ENCODE measurements around the gene KIF5A. TPM values are rescaled to one million over a fixed set of nuclear protein-coding genes. Genes with fewer than 3 reads are reported as not detected.

The KIF5A gene
- total and polyA plus RNA-seq, 2 of the 13 experiments (the other 11 are each of a cell fraction or from before 2014, with no cell fraction given), result 1.6 to 11.9 TPM

GRCh38 chr12:57577981-57578758 is 28.3 kb downstream of the KIF5A start:
- DNase-seq (ENCODE audit: low spot score), result no peak
- Histone ChIP-seq H3K9ac (ENCODE audit: insufficient read depth, low read depth, low read length) (0 out of 2 replicates have a peak overlapping the region, but pooled peaks have one; percentile 72), H3K9me3 (ENCODE audit: low read length) (no peaks in the 10 kb centered on the region), H4K20me1 (ENCODE audit: insufficient read depth, low read length) (no peaks in the 10 kb centered on the region), H3K36me3 (replicated peaks in 1 of 2; ENCODE audit: control insufficient read depth in 1 of 2, insufficient read depth in 2 of 2, low read length in 2 of 2) (peaks cover 2 to 18% of the 10 kb centered on the region in 2 experiments; a peak in 3 of 5 replicates), H2AFZ (ENCODE audit: low read length) (no peak overlapping the region), H3K27me3 (ENCODE audit: control insufficient read depth in 1 of 2, insufficient read depth in 2 of 2, low read length in 2 of 2) (no peaks in the 10 kb centered on the region), H3K4me1 (ENCODE audit: insufficient read depth, low read length) (peaks cover 86% of the 10 kb centered on the region), H3K4me3 (replicated peaks in 1 of 3; ENCODE audit: insufficient read depth in 1 of 3, low read depth in 2 of 3, low read length in 3 of 3) (no peak overlapping the region; a peak in 1 of 6 replicates), H3K79me2 (ENCODE audit: insufficient read depth, low read length) (peaks cover 10% of the 10 kb centered on the region), H3K4me2 (ENCODE audit: low read depth, low read length) (peak overlapping the region; percentile 90; the same call in 1 of the 2 replicates), H3K27ac (ENCODE audit: extremely low read length, insufficient read depth, low read length) (peak overlapping the region; percentile 99)
- POLR2A ChIA-PET, result interaction anchor here (3.7 to 4.4 kb wide), 3 partner anchors 13 to 58 kb away, joined by 26 to 40 read pairs (median 35); partner anchors contain the start of genes DDIT3 and PIP4K2C
- no peak for ATAC-seq
- in situ Hi-C loops (cut with HindIII; ENCODE audit: extremely low pct_ligation_motif_present, low pct_unique_long_range_greater_than_20kb), result no loop called here
- BruUV-seq (replicated peaks), result no TSS peak
- WGBS (ENCODE audit: low lambda C conversion rate), result 96% methylated on average over 12 of the region's 12 CpGs
- no peak for FAIRE-seq
- intact Hi-C loops (cut with micrococcal nuclease; ENCODE audit: unreplicated experiment), result no loop called here
- CTCF ChIA-PET (ENCODE audit: low intra/inter-chr PET ratio, low total read pairs), result no interaction called here
- no peak for TF ChIP-seq JDP2 (CRISPR knock-in tag; IDR thresholded peaks at IDR 0.05; ENCODE audit: borderline replicate concordance)
- TF ChIP-seq RFX5 (IDR thresholded peaks at IDR 0.05; ENCODE audit: low read depth, low read length), result no peak
- TF ChIP-seq, protein P1, sequence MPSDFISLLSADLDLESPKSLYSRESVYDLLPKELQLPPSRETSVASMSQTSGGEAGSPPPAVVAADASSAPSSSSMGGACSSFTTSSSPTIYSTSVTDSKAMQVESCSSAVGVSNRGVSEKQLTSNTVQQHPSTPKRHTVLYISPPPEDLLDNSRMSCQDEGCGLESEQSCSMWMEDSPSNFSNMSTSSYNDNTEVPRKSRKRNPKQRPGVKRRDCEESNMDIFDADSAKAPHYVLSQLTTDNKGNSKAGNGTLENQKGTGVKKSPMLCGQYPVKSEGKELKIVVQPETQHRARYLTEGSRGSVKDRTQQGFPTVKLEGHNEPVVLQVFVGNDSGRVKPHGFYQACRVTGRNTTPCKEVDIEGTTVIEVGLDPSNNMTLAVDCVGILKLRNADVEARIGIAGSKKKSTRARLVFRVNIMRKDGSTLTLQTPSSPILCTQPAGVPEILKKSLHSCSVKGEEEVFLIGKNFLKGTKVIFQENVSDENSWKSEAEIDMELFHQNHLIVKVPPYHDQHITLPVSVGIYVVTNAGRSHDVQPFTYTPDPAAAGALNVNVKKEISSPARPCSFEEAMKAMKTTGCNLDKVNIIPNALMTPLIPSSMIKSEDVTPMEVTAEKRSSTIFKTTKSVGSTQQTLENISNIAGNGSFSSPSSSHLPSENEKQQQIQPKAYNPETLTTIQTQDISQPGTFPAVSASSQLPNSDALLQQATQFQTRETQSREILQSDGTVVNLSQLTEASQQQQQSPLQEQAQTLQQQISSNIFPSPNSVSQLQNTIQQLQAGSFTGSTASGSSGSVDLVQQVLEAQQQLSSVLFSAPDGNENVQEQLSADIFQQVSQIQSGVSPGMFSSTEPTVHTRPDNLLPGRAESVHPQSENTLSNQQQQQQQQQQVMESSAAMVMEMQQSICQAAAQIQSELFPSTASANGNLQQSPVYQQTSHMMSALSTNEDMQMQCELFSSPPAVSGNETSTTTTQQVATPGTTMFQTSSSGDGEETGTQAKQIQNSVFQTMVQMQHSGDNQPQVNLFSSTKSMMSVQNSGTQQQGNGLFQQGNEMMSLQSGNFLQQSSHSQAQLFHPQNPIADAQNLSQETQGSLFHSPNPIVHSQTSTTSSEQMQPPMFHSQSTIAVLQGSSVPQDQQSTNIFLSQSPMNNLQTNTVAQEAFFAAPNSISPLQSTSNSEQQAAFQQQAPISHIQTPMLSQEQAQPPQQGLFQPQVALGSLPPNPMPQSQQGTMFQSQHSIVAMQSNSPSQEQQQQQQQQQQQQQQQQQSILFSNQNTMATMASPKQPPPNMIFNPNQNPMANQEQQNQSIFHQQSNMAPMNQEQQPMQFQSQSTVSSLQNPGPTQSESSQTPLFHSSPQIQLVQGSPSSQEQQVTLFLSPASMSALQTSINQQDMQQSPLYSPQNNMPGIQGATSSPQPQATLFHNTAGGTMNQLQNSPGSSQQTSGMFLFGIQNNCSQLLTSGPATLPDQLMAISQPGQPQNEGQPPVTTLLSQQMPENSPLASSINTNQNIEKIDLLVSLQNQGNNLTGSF (CRISPR knock-in tag; IDR thresholded peaks at IDR 0.05), result no peak
- TF ChIP-seq, protein P2, sequence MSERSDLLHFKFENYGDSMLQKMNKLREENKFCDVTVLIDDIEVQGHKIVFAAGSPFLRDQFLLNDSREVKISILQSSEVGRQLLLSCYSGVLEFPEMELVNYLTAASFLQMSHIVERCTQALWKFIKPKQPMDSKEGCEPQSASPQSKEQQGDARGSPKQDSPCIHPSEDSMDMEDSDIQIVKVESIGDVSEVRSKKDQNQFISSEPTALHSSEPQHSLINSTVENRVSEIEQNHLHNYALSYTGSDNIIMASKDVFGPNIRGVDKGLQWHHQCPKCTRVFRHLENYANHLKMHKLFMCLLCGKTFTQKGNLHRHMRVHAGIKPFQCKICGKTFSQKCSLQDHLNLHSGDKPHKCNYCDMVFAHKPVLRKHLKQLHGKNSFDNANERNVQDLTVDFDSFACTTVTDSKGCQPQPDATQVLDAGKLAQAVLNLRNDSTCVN (CRISPR knock-in tag; IDR thresholded peaks at IDR 0.05; ENCODE audit: borderline replicate concordance), result no peak
- TF ChIP-seq, protein P3, sequence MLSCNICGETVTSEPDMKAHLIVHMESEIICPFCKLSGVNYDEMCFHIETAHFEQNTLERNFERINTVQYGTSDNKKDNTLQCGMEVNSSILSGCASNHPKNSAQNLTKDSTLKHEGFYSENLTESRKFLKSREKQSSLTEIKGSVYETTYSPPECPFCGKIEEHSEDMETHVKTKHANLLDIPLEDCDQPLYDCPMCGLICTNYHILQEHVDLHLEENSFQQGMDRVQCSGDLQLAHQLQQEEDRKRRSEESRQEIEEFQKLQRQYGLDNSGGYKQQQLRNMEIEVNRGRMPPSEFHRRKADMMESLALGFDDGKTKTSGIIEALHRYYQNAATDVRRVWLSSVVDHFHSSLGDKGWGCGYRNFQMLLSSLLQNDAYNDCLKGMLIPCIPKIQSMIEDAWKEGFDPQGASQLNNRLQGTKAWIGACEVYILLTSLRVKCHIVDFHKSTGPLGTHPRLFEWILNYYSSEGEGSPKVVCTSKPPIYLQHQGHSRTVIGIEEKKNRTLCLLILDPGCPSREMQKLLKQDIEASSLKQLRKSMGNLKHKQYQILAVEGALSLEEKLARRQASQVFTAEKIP (CRISPR knock-in tag; IDR thresholded peaks at IDR 0.05; ENCODE audit: borderline replicate concordance), result no peak
- TF ChIP-seq ZSCAN22 (CRISPR knock-in tag; IDR thresholded peaks at IDR 0.05), result no peak
- TF ChIP-seq ZNF605 (CRISPR knock-in tag; IDR thresholded peaks at IDR 0.05), result no peak
- no peak for TF ChIP-seq MXI1 (IDR thresholded peaks at IDR 0.05; ENCODE audit: borderline replicate concordance, low read depth, low read length)
- TF ChIP-seq, protein P4, sequence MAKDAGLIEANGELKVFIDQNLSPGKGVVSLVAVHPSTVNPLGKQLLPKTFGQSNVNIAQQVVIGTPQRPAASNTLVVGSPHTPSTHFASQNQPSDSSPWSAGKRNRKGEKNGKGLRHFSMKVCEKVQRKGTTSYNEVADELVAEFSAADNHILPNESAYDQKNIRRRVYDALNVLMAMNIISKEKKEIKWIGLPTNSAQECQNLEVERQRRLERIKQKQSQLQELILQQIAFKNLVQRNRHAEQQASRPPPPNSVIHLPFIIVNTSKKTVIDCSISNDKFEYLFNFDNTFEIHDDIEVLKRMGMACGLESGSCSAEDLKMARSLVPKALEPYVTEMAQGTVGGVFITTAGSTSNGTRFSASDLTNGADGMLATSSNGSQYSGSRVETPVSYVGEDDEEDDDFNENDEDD (CRISPR knock-in tag; IDR thresholded peaks at IDR 0.05; ENCODE audit: borderline replicate concordance), result no peak
- TF ChIP-seq ZFY (CRISPR knock-in tag; IDR thresholded peaks at IDR 0.05), result no peak
- TF ChIP-seq, protein P5, sequence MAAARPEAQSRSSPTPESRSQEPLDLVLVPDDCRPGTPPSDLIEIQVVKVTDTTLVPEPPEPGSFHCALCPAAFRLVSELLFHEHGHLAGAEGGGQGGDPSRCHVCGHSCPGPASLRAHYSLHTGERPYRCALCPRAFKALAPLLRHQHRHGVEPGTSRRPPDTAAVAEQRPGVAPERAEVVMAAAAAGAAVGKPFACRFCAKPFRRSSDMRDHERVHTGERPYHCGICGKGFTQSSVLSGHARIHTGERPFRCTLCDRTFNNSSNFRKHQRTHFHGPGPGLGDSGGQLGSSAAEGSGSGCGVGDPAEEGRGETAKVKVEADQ (CRISPR knock-in tag; IDR thresholded peaks at IDR 0.05; ENCODE audit: borderline replicate concordance), result no peak
- TF ChIP-seq GATA4 (IDR thresholded peaks at IDR 0.05; ENCODE audit: borderline replicate concordance, low read depth), result no peak
